CD4-positive, alpha-beta memory T cell (primary cell): ENCODE measurements around the gene PPP1R18. TPM values are rescaled to one million over a fixed set of nuclear protein-coding genes. Genes with fewer than 3 reads are reported as not detected.

Source experiments
- CTCF ChIA-PET: fragments of 350-600 bp; sonication (Branson Sonifier 250); formaldehyde crosslinking; loops from one replicate; lab custom pipeline; 2021; ENCODE audit warnings: inconsistent platforms; ENCODE audit not compliant: partially characterized antibody; lab: Charles Lee
- POLR2A ChIA-PET: fragments of 350-600 bp; sonication (Branson Sonifier 250); formaldehyde crosslinking; loops from one replicate; lab custom pipeline; 2021; ENCODE audit not compliant: partially characterized antibody; lab: Charles Lee
- DNase-seq, 5 donors: peaks; one replicate each; pipeline versions ENCODE4 v3.0.0 to v3.0.0-alpha.2; 2020 to 2022; ENCODE audit warnings: mixed read lengths in 1 of 5
- H3K27ac ChIP-seq: one replicate; pipeline ENCODE4 v1.7.0; 2013; ENCODE audit warnings: low read depth, low read length
- H3K27me3 ChIP-seq: 2 replicates; pipeline ENCODE4 v1.7.0; 2013; ENCODE audit warnings: mild to moderate bottlenecking, low read length, moderate library complexity; ENCODE audit not compliant: insufficient read depth
- H3K36me3 ChIP-seq: 2 replicates; pipeline ENCODE4 v1.7.0; 2013; ENCODE audit warnings: mild to moderate bottlenecking, low read length, moderate library complexity; ENCODE audit not compliant: insufficient read depth
- H3K4me1 ChIP-seq: 2 replicates; pipeline ENCODE4 v1.7.0; 2013; ENCODE audit warnings: mild to moderate bottlenecking, low read length, moderate library complexity; ENCODE audit not compliant: insufficient read depth
- H3K4me3 ChIP-seq, 2 donors: one replicate each; pipeline ENCODE4 v1.7.0; 2013; ENCODE audit warnings: low read length in 2 of 2, mild to moderate bottlenecking in 1 of 2
- H3K9me3 ChIP-seq, 2 donors: one replicate each; pipeline ENCODE4 v1.7.0; 2013; ENCODE audit warnings: low read length in 2 of 2, control low read depth in 1 of 2; ENCODE audit not compliant: control insufficient read depth in 1 of 2
- H3K27ac Mint-ChIP-seq, 7 donors: one replicate each; pipeline ENCODE4 v1.8.0; 2020 to 2021; ENCODE audit warnings: mixed read lengths in 7 of 7, mild to moderate bottlenecking in 6 of 7, inconsistent platforms in 3 of 7, moderate library complexity in 3 of 7
- H3K27me3 Mint-ChIP-seq, 2 donors: one replicate each; pipeline ENCODE4 v1.8.0; 2020 to 2021; ENCODE audit warnings: mixed read lengths in 2 of 2
- H3K36me3 Mint-ChIP-seq, 2 donors: one replicate each; pipeline ENCODE4 v1.8.0; 2020 to 2021; ENCODE audit warnings: mixed read lengths in 2 of 2, inconsistent platforms in 1 of 2, mild to moderate bottlenecking in 1 of 2
- H3K4me1 Mint-ChIP-seq, 4 donors: one replicate each; pipeline ENCODE4 v1.8.0; 2020 to 2021; ENCODE audit warnings: mixed read lengths in 4 of 4, mild to moderate bottlenecking in 1 of 4
- H3K4me3 Mint-ChIP-seq, 8 donors: one replicate each; pipeline ENCODE4 v1.8.0; 2020 to 2021; ENCODE audit warnings: mixed read lengths in 8 of 8, mild to moderate bottlenecking in 7 of 8, moderate library complexity in 6 of 8, inconsistent platforms in 3 of 8
- H3K9me3 Mint-ChIP-seq, 8 donors: one replicate each; pipeline ENCODE4 v1.8.0; 2020 to 2021; ENCODE audit warnings: mixed read lengths in 8 of 8, mild to moderate bottlenecking in 5 of 8, inconsistent platforms in 3 of 8, moderate library complexity in 1 of 8
- intact Hi-C: fragments of 100-400 bp; cut with micrococcal nuclease; formaldehyde crosslinking; loops from one replicate; pipeline ENCODE4 v1.15.1; 2023
- polyA plus RNA-seq, 2 donors: library from polyadenylated mRNA; unstranded; fragments of 300-500 nt; fragmentation: Illumina TruSeq; gene quantifications; one replicate each; pipeline ENCODE4 v1.2.3, GENCODE V29; 2021
- total RNA-seq, 2 experiments: library from RNA; stranded (reverse); gene quantifications; one replicate each; pipeline ENCODE4 v1.2.3, GENCODE V29; 2021

Gene PPP1R18
- total and polyA plus RNA-seq, 4 experiments from 2014 or later, result 68.2 to 127 (median 120) TPM

GRCh38 chr6:30688569-30688968, 2.1 kb upstream of the PPP1R18 start:
- peaks cover 34 to 61% (median 41%) of the 10 kb centered on the region in 4 donors for H3K4me1 Mint-ChIP-seq
- DNase-seq, result no peak
- Histone ChIP-seq H3K36me3 (no peaks in the 10 kb centered on the region), H3K27me3 (no peaks in the 10 kb centered on the region), H3K9me3 (no peaks in the 10 kb centered on the region), H3K4me3 (peak overlapping the region in 1 of 2 donors; percentile 100), H3K27ac (peak overlapping the region; percentile 94), H3K4me1 (peaks cover 40% of the 10 kb centered on the region)
- peaks cover 15 to 33% of the 10 kb centered on the region in 2 donors for H3K36me3 Mint-ChIP-seq
- ChIA-PET POLR2A (interaction anchor here (0.7 to 47.0 kb wide), 4 partner anchors 3 to 74 kb away, joined by 3 to 1474 read pairs (median 750); partner anchors contain the start of genes DHX16, MDC1, MRPS18B and NRM), CTCF (interaction anchor here (1.2 to 3.7 kb wide), 3 partner anchors 10 to 41 kb away, joined by 3 to 29 read pairs (median 26); no protein-coding TSS in a partner anchor)
- H3K9me3 Mint-ChIP-seq, result peaks cover 0 to 3% (median 0%) of the 10 kb centered on the region in 8 donors
- no peaks in the 10 kb centered on the region for H3K27me3 Mint-ChIP-seq
- H3K27ac Mint-ChIP-seq, result peak overlapping the region; percentile 85 to 99 (median 95)
- intact Hi-C loops, result no loop called here
- H3K4me3 Mint-ChIP-seq, result peak overlapping the region; percentile 97 to 100 (median 99)

- intact Hi-C loops, result loop anchor here (1.0 kb wide), 1 partner anchor 29 kb away; the partner anchor contains the start of gene MDC1
- H3K4me3 Mint-ChIP-seq, result peak overlapping the region; percentile 97 to 100 (median 99)
- peak overlapping the region; percentile 88 to 99 (median 96) for H3K27ac Mint-ChIP-seq
- CTCF ChIA-PET, result interaction anchor here (1.2 to 3.7 kb wide), 4 partner anchors 9 to 42 kb away, joined by 3 to 29 read pairs (median 16); partner anchors contain the start of gene MDC1
- H3K4me1 Mint-ChIP-seq, result peaks cover 34 to 64% (median 41%) of the 10 kb centered on the region in 4 donors
- DNase-seq, result no peak
- POLR2A ChIA-PET, result interaction anchor here (0.7 to 47.0 kb wide), 7 partner anchors 2 to 136 kb away, joined by 3 to 1474 read pairs (median 5); partner anchors contain the start of genes C6orf136, DHX16, MDC1 and MRPS18B
- Histone ChIP-seq H3K27ac (peak overlapping the region; percentile 94), H3K4me3 (peak overlapping the region; percentile 93 to 100), H3K36me3 (no peaks in the 10 kb centered on the region), H3K9me3 (no peaks in the 10 kb centered on the region), H3K27me3 (no peaks in the 10 kb centered on the region), H3K4me1 (peaks cover 40% of the 10 kb centered on the region)
- peaks cover 17 to 36% of the 10 kb centered on the region in 2 donors for H3K36me3 Mint-ChIP-seq
- H3K27me3 Mint-ChIP-seq, result no peaks in the 10 kb centered on the region
- H3K9me3 Mint-ChIP-seq, result peaks cover 0 to 3% (median 0%) of the 10 kb centered on the region in 8 donors
Measured at GRCh38 chr6:30687659-30688431, 1.4 kb upstream of the PPP1R18 start.

- Mint-ChIP-seq H3K36me3 (peaks cover 23 to 43% of the 10 kb centered on the region in 2 donors), H3K27me3 (no peaks in the 10 kb centered on the region), H3K9me3 (peaks cover 0 to 3% (median 0%) of the 10 kb centered on the region in 8 donors), H3K4me1 (peaks cover 32 to 71% (median 40%) of the 10 kb centered on the region in 4 donors), H3K4me3 (peak overlapping the region; percentile 97 to 100 (median 99)), H3K27ac (peak overlapping the region; percentile 94 to 99 (median 96))
- no peaks in the 10 kb centered on the region for H3K36me3 ChIP-seq
- POLR2A ChIA-PET, result interaction anchor here (0.7 to 47.0 kb wide), 6 partner anchors 2 to 136 kb away, joined by 3 to 1474 read pairs (median 16); partner anchors contain the start of genes C6orf136, DHX16, MDC1 and MRPS18B
- H3K4me3 ChIP-seq, result peak overlapping the region; percentile 93 to 100
- H3K27ac ChIP-seq, result peak overlapping the region; percentile 94
- no peaks in the 10 kb centered on the region for H3K27me3 ChIP-seq
- peak in 4 of 5 donors; percentile 43 to 83 (median 45) for DNase-seq
- CTCF ChIA-PET, result interaction anchor here (1.3 to 3.7 kb wide), 3 partner anchors 9 to 36 kb away, joined by 5 to 29 read pairs (median 26); partner anchors contain the start of gene MDC1
- H3K9me3 ChIP-seq, result no peaks in the 10 kb centered on the region
- intact Hi-C loops, result loop anchor here (1.0 kb wide), 1 partner anchor 30 kb away; the partner anchor contains the start of gene MDC1
- H3K4me1 ChIP-seq, result peaks cover 40% of the 10 kb centered on the region
Measured at GRCh38 chr6:30686908-30687658, 638 bp upstream of the PPP1R18 start.

- intact Hi-C loops, result no loop called here
- Mint-ChIP-seq H3K9me3 (peaks cover 0 to 3% (median 0%) of the 10 kb centered on the region in 8 donors), H3K27ac (peak overlapping the region; percentile 94 to 99 (median 96)), H3K36me3 (peaks cover 33 to 50% of the 10 kb centered on the region in 2 donors), H3K4me3 (peak overlapping the region; percentile 97 to 100 (median 99)), H3K4me1 (peaks cover 29 to 75% (median 39%) of the 10 kb centered on the region in 4 donors), H3K27me3 (no peaks in the 10 kb centered on the region)
- Histone ChIP-seq H3K4me3 (peak overlapping the region; percentile 93 to 100), H3K9me3 (no peaks in the 10 kb centered on the region), H3K27me3 (no peaks in the 10 kb centered on the region), H3K27ac (peak overlapping the region; percentile 94), H3K36me3 (no peaks in the 10 kb centered on the region), H3K4me1 (peaks cover 45% of the 10 kb centered on the region)
- no peak for DNase-seq
- ChIA-PET CTCF (interaction anchor here (1.1 to 19.9 kb wide), 5 partner anchors 18 to 144 kb away, joined by 3 to 865 read pairs (median 4); partner anchors contain the start of genes MDC1 and TUBB), POLR2A (interaction anchor here (0.6 to 29.9 kb wide), 6 partner anchors 13 to 192 kb away, joined by 3 to 1474 read pairs (median 8); partner anchors contain the start of genes DHX16, MDC1, MRPS18B and NRM)
Measured at GRCh38 chr6:30685157-30686008, 1.1 kb downstream of the PPP1R18 start.

GRCh38 chr6:30684386-30685156, 1.9 kb downstream of the PPP1R18 start:
- peaks cover 41 to 58% of the 10 kb centered on the region in 2 donors for H3K36me3 Mint-ChIP-seq
- ChIA-PET POLR2A (interaction anchor here (0.6 to 29.9 kb wide), 8 partner anchors 12 to 670 kb away, joined by 3 to 1474 read pairs (median 5); partner anchors contain the start of genes DHX16, MDC1, MRPS18B and NRM), CTCF (interaction anchor here (0.7 to 19.9 kb wide), 6 partner anchors 9 to 144 kb away, joined by 3 to 865 read pairs (median 4); partner anchors contain the start of genes MDC1 and TUBB)
- intact Hi-C loops, result no loop called here
- no peaks in the 10 kb centered on the region for H3K9me3 ChIP-seq
- no peaks in the 10 kb centered on the region for H3K27me3 ChIP-seq
- no peaks in the 10 kb centered on the region for H3K27me3 Mint-ChIP-seq
- H3K4me1 Mint-ChIP-seq, result peaks cover 27 to 75% (median 38%) of the 10 kb centered on the region in 4 donors
- H3K27ac ChIP-seq, result peak overlapping the region; percentile 94
- H3K4me3 ChIP-seq, result peak overlapping the region; percentile 93 to 100
- peaks cover 0 to 3% (median 0%) of the 10 kb centered on the region in 8 donors for H3K9me3 Mint-ChIP-seq
- peak in 1 of 5 donors; percentile 70 for DNase-seq
- peak overlapping the region; percentile 97 to 100 (median 99) for H3K4me3 Mint-ChIP-seq
- H3K27ac Mint-ChIP-seq, result peak overlapping the region; percentile 96 to 99 (median 98)
- H3K4me1 ChIP-seq, result peaks cover 45% of the 10 kb centered on the region
- H3K36me3 ChIP-seq, result peaks cover 5% of the 10 kb centered on the region
